Cortex of kidney (tissue), 1 donor: ENCODE measurements around the gene CCDC77.

ENCODE experiments used
- DNase-seq: peaks from one replicate; lab custom pipeline; 2025; lab: John Stamatoyannopoulos, UW

Gene CCDC77

GRCh38 chr12:480831-481816, 79.7 kb downstream of the CCDC77 start:
- no peak for DNase-seq

- no peak for DNase-seq
These were observed 80.6 kb downstream of the CCDC77 start for GRCh38 chr12:482061-482460.

GRCh38 chr12:484096-484495, 82.7 kb downstream of the CCDC77 start:
- DNase-seq: no peak

- DNase-seq: no peak
These were observed 88.8 kb downstream of the CCDC77 start for GRCh38 chr12:490260-490659.
